Psoas muscle (tissue), 8 donors: ENCODE measurements around the gene MRPL47. TPM values are rescaled to one million over a fixed set of nuclear protein-coding genes. Genes with fewer than 3 reads are reported as not detected.
"Not testable (repeated sequence)": the region's sequence is repeated elsewhere in the genome, so short reads cannot be mapped to it uniquely, and the experiment has no call there.

Source experiments
- ATAC-seq, 4 donors: fragments of 200-7000 bp; cut with Tn5 transposase; one replicate each; pipeline ENCODE4 v1.9.1; 2020; ENCODE audit warnings: moderate library complexity in 3 of 4, mild to moderate bottlenecking in 2 of 4
- DNase-seq, 2 donors: peaks; one replicate each; pipeline ENCODE4 v3.0.0-alpha.2; 2020
- H3K27ac ChIP-seq: fragments of 200-600 bp; one replicate; pipeline ENCODE4 v1.8.0; 2022
- H3K27me3 ChIP-seq, 3 donors: fragments of 200-600 bp in 1 of 3; one replicate each; pipeline versions ENCODE4 v1.6.1 to v1.8.0; 2013 to 2022; ENCODE audit warnings: low read length in 2 of 3, mild to moderate bottlenecking in 2 of 3, moderate library complexity in 1 of 3; ENCODE audit not compliant: insufficient read depth in 3 of 3
- H3K36me3 ChIP-seq, 2 donors: fragments of 200-600 bp in 1 of 2; one replicate each; pipeline versions ENCODE4 v1.6.1 to v1.8.0; 2013 to 2022; ENCODE audit warnings: low read depth in 1 of 2, mild to moderate bottlenecking in 1 of 2, moderate library complexity in 1 of 2; ENCODE audit not compliant: insufficient read depth in 1 of 2
- H3K4me1 ChIP-seq: fragments of 200-600 bp; one replicate; pipeline ENCODE4 v1.8.0; 2022
- H3K4me3 ChIP-seq: fragments of 200-600 bp; one replicate; pipeline ENCODE4 v1.8.0; 2022; ENCODE audit warnings: mild to moderate bottlenecking
- H3K9me3 ChIP-seq: fragments of 200-600 bp; one replicate; pipeline ENCODE4 v1.8.0; 2022
- WGBS, 3 donors: extraction: QIAGEN DNeasy Blood & Tissue Kit; methylation state at CpG; one replicate each; pipeline versions ENCODE4 v1.1.6 to v1.1.7; 2013; 5-methylcytosine and 5-hydroxymethylcytosine counted together
- intact Hi-C, 2 donors: fragments of 100-400 bp; cut with DNase I; formaldehyde crosslinking; loops; one replicate each; pipeline versions ENCODE4 v1.11.0 to v1.14.2; 2022
- polyA plus RNA-seq, 3 donors: library from polyadenylated mRNA; stranded (reverse); fragments of 200-250 nt; gene quantifications; one replicate each; pipeline ENCODE4 v1.2.3, GENCODE V29; 2013
- total RNA-seq, 4 donors: library from RNA; stranded (reverse); fragmentation: NEBNext Ultra II Directional in 2 of 4; extraction: Animal tissue kit (Norgen Biotek cat#: 25700) in 2 of 4; gene quantifications; one replicate each; pipeline versions ENCODE4 v1.2.1 to v1.2.4, GENCODE V29; 2021 to 2023
- TF ChIP-seq, protein P1 (sequence below): fragments of 200-600 bp; IDR thresholded peaks from one replicate; pipeline ENCODE4 v1.8.0; 2022; ENCODE audit warnings: antibody characterized with exemption
- donor health status: healthy with polysubstance abuse.
- donor health status: DM: no; HTN: no; CAD: no; lungs with moderate emphysema.
- donor health status: Bipolar disorder and iron deficiency.
- donor health status: healthy.
- donor health status: DM: yes; HTN: yes; CAD: no.
- donor health status: DM: no; HTN: no; CAD: no.
- donor health status: DM: no; HTN: no; CAD: no.
- donor health status: DM: yes; HTN: yes; CAD: no.

MRPL47 gene
- total and polyA plus RNA-seq, 7 donors, result 29.4 to 108 (median 62.6) TPM

DNA sequence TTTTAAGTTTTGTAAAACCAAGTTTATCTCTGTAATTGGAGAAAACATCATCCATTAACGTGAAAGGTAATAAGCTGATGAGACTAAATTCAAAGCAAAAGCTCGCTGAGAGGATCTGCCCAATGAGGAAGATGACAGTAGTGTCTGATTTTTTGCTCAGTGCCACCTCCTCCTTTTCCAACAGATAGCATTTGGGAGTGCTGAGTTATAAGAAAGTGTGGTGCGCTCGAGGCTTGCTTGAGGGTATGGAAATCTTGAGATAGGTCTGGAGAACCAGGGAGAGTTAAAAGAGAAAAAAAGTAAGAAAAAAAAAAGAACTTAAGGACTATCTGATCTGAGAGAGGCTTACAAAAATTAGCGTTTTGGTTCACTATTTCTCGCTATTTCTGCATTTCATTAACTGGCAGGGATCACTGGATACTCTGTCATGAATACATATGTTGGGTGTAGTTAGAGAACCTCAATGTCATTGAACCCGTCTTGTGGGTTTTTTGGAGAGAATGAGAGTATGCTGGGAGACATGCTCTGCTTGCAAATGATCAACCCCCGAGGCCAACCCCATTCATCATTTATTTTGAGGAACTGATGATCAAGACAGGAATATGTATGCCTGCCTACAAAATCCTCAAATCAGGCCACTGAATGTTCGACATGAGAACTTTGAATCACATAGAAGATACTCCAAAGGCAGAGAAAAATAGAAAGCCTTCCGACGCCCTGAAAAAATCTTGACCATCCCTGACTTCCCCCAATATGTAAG lies 47.4 kb upstream of the MRPL47 start:
- intact Hi-C loops, result loop anchor here (2.0 kb wide), 2 partner anchors 81 to 83 kb away; no protein-coding TSS in a partner anchor

DNA sequence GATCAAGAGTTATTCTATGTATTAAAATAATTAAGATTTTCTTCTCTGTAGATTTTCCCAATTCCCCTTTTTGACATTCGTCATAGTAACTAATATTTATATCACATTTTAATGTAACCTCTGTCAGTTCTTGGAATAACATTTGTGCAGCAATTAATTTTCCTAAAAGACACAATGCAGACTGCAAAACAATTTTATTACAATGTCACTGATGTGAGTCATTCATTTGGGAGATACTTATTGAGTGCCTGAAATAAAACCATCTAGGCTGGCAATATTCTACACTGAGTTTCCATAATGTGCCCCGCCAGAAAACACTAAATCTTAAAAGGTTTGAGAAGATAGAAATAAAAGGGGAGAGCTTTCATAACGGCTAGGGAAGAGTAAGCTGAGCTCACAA lies 41.7 kb upstream of the MRPL47 start:
- Histone ChIP-seq H3K27ac (no peak overlapping the region), H3K9me3 (no peaks in the 10 kb centered on the region), H3K36me3 (no peaks in the 10 kb centered on the region), H3K4me1 (no peaks in the 10 kb centered on the region), H3K27me3 (no peaks in the 10 kb centered on the region), H3K4me3 (no peak overlapping the region)
- TF ChIP-seq, protein P1, sequence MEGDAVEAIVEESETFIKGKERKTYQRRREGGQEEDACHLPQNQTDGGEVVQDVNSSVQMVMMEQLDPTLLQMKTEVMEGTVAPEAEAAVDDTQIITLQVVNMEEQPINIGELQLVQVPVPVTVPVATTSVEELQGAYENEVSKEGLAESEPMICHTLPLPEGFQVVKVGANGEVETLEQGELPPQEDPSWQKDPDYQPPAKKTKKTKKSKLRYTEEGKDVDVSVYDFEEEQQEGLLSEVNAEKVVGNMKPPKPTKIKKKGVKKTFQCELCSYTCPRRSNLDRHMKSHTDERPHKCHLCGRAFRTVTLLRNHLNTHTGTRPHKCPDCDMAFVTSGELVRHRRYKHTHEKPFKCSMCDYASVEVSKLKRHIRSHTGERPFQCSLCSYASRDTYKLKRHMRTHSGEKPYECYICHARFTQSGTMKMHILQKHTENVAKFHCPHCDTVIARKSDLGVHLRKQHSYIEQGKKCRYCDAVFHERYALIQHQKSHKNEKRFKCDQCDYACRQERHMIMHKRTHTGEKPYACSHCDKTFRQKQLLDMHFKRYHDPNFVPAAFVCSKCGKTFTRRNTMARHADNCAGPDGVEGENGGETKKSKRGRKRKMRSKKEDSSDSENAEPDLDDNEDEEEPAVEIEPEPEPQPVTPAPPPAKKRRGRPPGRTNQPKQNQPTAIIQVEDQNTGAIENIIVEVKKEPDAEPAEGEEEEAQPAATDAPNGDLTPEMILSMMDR, result no peak
- intact Hi-C loops, result no loop called here
- ATAC-seq (no peak), DNase-seq (no peak)
- 77 to 86% (median 81%) methylated on average over 3 of the region's 3 CpGs for WGBS, 3 donors

More for the DNA sequence above, 47.4 kb upstream of the MRPL47 start:
- peak overlapping the region; percentile 91 for H3K4me3 ChIP-seq
- H3K36me3 ChIP-seq, result no peaks in the 10 kb centered on the region
- H3K27me3 ChIP-seq, result no peaks in the 10 kb centered on the region
- TF ChIP-seq, protein P1, result no peak
- no peaks in the 10 kb centered on the region for H3K9me3 ChIP-seq
- DNase-seq, result no peak
- H3K4me1 ChIP-seq, result peaks cover 26% of the 10 kb centered on the region
- ATAC-seq, result no peak
- WGBS, 3 donors, result 45 to 54% (median 46%) methylated on average over 11 of the region's 11 CpGs
- peak overlapping the region; percentile 98 for H3K27ac ChIP-seq

DNA sequence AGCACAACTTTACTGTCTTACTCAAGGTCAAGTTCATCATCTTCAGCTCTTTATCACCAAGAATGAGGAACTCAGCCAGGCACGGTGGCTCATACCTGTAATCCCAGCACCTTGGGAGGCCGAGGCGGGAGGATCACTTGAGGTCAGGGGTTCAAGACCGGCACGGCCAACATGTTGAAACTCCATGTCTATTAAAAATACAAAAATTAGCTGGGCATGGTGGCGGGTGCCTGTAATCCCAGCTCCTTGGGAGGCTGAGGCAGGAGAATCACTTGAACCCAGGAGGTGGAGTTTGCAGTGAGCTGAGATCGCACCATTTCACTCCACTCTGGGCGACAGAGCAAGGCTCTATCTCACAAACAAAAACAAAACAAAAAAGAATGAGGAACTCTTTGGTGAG lies 39.4 kb upstream of the MRPL47 start:
- H3K27me3 ChIP-seq, H3K36me3 ChIP-seq, intact Hi-C loops, H3K4me3 ChIP-seq, ATAC-seq, H3K9me3 ChIP-seq, H3K27ac ChIP-seq, H3K4me1 ChIP-seq, DNase-seq: not testable (repeated sequence)
- 95 to 96% (median 96%) methylated on average over 8 of the region's 8 CpGs for WGBS, 3 donors

DNA sequence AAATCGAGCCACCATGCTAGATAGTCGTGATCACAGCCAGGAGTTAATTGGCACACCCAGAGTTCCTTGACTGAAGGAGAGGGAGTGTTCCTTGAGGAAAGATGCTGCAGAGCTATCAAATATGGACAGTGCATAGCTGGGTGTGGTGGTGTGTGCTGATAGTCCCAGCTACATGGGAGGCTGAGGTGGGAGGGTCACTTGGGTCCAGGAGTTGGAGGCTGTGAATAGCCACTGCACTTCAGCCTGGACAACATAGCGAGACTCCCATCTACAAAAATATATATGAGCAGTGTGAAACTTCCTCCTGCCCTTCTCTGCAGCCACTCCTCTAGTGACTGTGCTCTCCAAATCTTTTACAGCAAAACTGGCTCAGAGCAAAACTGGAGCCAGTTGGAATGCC lies 38.4 kb upstream of the MRPL47 start:
- intact Hi-C loops, result no loop called here
- Histone ChIP-seq H3K36me3 (no peaks in the 10 kb centered on the region), H3K9me3 (no peaks in the 10 kb centered on the region), H3K4me1 (no peaks in the 10 kb centered on the region), H3K27ac (no peak overlapping the region), H3K4me3 (no peak overlapping the region), H3K27me3 (no peaks in the 10 kb centered on the region)
- WGBS, 3 donors, result 81 to 89% (median 87%) methylated on average over 3 of the region's 3 CpGs
- ATAC-seq (no peak), DNase-seq (no peak)
- TF ChIP-seq, protein P1, result no peak

DNA sequence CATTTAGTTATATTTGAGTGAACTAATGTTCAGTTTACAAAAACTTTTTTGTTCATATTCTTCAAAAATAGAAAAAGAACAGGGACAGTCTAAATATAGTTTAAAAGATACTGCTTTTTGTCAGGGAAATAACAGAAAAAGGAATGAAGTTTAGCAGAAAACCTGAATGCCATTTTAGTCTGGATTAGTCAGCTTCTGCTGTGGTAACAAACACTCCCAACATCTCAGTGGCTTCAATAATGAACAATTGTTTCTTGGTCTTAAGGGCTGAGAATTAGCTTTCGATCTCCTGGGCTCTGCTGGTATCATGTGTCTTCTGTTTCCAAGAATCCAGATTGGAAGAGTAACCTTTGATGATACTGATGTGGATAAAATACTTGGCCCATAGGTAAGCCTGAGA lies 36.0 kb upstream of the MRPL47 start:
- H3K36me3 ChIP-seq, result no peaks in the 10 kb centered on the region
- H3K4me3 ChIP-seq, result no peak overlapping the region
- H3K27ac ChIP-seq, result no peak overlapping the region
- H3K9me3 ChIP-seq, result no peaks in the 10 kb centered on the region
- TF ChIP-seq, protein P1, result no peak
- intact Hi-C loops, result no loop called here
- ATAC-seq (no peak), DNase-seq (no peak)
- 85 to 93% (median 88%) methylated on average over 1 of the region's 1 CpG for WGBS, 3 donors
- H3K4me1 ChIP-seq, result no peaks in the 10 kb centered on the region
- H3K27me3 ChIP-seq, result no peaks in the 10 kb centered on the region
